Measurements from ENCODE around the gene LARP7.
"Not testable (repeated sequence)": the region's sequence is repeated elsewhere in the genome, so short reads cannot be mapped to it uniquely, and the experiment has no call there.

The LARP7 gene

GRCh38 chr4:112704322-112704721, 67.4 kb downstream of the LARP7 start:
- H3K4me3 ChIP-seq (replicated peaks; ENCODE audit: low read depth, low read length), result no peak overlapping the region
- TF ChIP-seq CTCF (IDR thresholded peaks at IDR 0.05; ENCODE audit: low read depth, low read length, missing control alignments), result no peak
- DNase-seq (ENCODE audit: extremely low read depth, low read depth), result no peak

DNA sequence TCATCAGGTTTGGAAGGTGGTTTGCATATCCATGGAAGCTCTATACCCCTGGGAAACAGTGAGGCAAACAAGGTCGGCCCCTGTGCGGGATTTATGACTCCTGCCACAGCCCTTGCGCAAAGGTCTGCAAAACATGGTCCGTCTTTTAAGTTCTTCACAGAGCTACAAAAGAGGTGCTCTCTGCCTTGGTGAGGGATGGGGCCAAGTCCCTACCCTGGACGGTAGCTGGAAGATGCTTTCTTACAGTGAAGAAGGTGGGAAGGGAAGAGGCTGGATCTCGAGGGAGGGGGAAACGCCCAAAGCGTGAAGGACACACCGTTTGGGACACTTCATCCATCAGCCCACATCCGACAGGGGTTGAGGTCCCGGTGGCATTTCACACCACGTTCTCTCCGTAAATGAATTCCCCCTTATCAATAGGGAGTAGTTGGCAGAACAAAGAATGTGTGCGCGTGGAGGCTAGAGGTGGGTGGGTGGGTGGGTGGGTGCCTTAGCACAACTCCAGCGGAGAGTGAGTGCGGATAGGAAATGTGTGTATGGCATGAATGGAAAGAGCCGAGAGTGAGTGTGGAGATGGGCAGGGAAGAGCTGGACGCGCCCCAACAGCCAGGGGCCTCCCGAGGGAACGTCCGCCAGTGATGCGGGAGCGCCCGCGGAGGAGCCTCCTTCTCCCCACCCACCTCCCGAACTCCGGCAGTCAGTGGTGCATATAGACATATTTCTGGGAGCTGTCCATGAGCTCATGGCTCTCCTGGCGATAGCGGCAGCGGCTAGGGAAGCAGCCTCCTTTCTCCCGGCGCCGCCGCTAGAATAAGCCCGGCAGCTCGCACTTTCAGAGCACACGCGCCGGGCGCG, 68.3 kb downstream of the LARP7 start:
- no peak for TF ChIP-seq CTCF (IDR thresholded peaks at IDR 0.05; ENCODE audit: low read depth, low read length, missing control alignments)
- H3K4me3 ChIP-seq (replicated peaks; ENCODE audit: low read depth, low read length), result peak overlapping the region; percentile 28
- DNase-seq (ENCODE audit: extremely low read depth, low read depth), result no peak

- DNase-seq (ENCODE audit: extremely low read depth, low read depth), result not testable (repeated sequence)
- H3K4me3 ChIP-seq (replicated peaks; ENCODE audit: low read depth, low read length), result peak overlapping the region; percentile 30
Measured at GRCh38 chr4:112705891-112706839, 69.2 kb downstream of the LARP7 start.

GRCh38 chr4:112706840-112707207, 69.9 kb downstream of the LARP7 start:
- no peak for DNase-seq (ENCODE audit: extremely low read depth, low read depth)
- TF ChIP-seq CTCF (IDR thresholded peaks at IDR 0.05; ENCODE audit: low read depth, low read length, missing control alignments), result no peak
- no peak overlapping the region for H3K4me3 ChIP-seq (replicated peaks; ENCODE audit: low read depth, low read length)

All from HFF-Myc (cell line).